GM21528 (cell line): ENCODE measurements around the gene KLK5.
"Not testable (repeated sequence)": the region's sequence is repeated elsewhere in the genome, so short reads cannot be mapped to it uniquely, and the experiment has no call there.

Experiments used
- ATAC-seq: cut with Tn5 transposase; IDR thresholded peaks from one replicate; pipeline ENCODE4 v1.9.1; 2021; ENCODE audit warnings: mild to moderate bottlenecking, moderate library complexity; ENCODE audit not compliant: unreplicated experiment, low FRiP score

Gene KLK5

DNA sequence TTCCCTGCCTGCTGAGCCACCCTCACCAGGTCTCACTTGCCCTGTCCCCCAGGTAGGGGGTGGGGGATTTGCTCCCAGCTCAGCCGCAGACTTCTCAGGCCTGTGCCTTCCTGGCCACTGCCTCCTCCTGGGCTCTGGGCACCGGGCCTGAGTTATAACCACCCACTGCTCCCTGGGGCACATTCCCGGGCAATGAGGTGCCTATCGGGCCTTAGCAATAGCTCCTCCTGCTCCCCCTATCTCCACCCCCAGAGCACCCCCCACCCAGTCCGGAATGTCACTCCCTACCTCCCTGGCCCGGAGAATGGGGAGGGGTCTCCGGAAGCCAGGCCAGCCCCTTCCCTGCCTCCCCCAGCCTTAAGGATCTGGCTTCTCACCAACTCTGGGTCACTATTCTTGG is at the start of gene KLK5:
Gene KLK5, minus strand, starts transcription at position 129 of the 400 bp plus-strand sequence. CDS start 381 bp downstream, outside the sequence.
- no peak for ATAC-seq

GRCh38 chr19:51002089-51002532 is 49.3 kb upstream of the KLK5 start:
- ATAC-seq, result no peak

DNA sequence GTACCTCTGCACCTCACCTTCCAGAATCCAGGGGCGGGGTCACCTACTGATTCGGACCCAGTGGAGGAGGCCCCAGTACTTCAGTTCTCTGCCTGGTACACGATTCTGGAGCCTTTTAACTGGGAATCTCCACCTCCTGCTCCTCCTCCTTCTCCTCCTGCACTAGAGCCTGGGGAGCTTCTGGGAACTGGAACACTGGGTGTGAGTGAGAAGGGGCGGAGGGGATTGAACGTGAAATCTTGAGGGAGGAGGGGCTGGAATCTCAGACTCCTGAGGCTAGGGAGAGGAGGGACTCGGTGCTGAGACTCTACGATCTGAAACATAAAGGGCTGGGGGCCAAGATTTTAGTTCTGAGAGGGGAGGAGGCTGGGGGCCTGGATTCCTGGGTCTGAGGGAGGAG is 48.7 kb upstream of the KLK5 start, which contains the start of gene KLK8:
Gene KLK8, minus strand, starts transcription at position 90 of the 400 bp plus-strand sequence. CDS start 437 bp downstream, outside the sequence.
- ATAC-seq, result no peak

DNA sequence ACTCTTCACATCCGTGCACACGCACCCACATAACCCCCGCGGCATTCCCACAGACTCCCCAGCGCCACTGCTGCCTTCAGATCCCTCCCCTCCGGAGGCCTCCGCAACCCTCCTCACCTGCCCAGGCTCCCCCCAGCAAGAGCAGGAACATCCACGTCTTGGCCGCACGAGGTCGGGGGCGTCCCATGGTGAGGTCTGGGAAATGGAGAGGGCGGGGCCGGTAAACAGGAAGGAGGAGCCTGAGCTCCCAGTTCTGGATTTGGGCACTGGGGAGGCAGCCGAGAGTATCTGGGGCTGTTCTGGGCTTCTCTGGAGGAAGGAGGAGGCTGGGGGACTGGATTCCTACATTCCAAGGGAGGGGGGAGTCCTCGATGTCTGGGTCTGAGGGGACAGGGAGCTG is 48.1 kb upstream of the KLK5 start:
- no peak for ATAC-seq

DNA sequence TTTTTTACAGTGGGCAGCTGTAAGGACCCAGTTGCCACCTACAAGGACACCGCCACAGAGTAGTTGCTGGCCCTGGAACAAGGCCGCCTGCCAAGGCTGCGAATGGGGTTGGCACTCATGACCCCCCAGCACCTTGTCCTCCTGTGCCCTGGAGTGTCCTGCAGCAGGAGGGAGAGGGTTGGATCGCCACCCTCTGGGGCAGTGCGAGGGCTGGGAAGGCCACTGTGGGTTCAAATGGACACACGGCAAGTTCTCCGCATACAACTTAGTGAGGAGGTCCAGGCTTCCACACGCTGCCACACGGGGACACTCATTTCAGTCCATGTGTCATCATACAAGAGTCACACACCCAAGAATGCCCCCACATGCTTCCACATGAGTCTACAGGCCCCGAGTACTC is 47.6 kb upstream of the KLK5 start:
- ATAC-seq, result no peak

- no peak for ATAC-seq
Measured at GRCh38 chr19:50998686-50999085, 45.8 kb upstream of the KLK5 start.

- no peak for ATAC-seq
Measured at GRCh38 chr19:50998061-50998460, 45.2 kb upstream of the KLK5 start.

GRCh38 chr19:50994129-50994528 is 41.3 kb upstream of the KLK5 start:
- ATAC-seq, result no peak

GRCh38 chr19:50992666-50993035 is 39.8 kb upstream of the KLK5 start:
- no peak for ATAC-seq

DNA sequence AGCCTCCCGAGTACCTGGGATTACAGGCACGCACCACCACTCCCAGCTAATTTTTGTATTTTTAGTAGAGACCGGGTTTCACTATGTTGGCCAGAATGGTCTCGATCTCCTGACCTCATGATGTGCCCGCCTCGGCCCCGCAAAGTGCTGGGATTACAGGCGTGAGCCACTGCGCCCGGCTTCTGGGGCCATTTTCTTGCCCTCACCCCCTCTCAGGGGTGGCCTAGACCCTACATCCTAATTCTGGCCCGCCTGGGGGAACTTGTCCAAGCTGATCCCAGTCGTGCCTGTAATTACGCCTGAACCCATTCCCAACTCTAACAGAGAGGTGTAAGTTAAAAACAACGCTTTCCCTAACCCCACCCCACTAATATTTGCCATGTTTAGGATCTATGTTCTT is 31.6 kb upstream of the KLK5 start:
- ATAC-seq, result not testable (repeated sequence)

DNA sequence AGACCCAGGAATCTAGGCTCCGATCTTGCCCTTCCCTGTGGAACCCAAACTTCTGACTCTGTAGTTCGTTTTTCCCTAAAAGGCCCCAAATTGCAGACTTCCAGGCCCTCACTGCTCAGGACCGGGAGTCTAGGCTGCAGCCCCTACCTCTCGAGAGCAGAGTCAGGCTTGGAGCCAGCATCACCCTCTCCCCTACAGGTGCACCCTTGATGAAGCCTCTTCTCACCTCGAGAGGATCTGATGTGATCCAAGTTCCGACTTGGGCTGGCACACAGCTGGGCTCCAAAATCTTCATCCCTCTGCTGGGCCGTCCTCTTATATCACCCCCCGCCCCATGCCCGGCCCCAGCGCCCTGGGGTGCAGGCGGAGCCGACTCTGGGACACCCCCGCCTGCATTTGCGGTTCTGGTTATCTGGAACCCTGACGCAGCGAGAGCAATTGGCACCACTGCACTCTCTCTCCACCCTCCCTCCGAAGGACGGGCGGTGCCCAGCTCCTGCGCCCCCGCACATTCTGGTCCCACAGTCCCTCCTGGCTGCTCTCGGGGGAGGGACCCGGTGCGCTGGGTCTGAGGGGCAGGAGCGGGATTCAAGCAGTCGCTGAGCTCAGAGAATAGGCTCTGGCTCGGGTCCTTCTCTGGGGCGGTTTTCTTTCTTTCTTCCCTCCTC is 30.9 kb upstream of the KLK5 start, which contains the start of gene KLK7:
Gene KLK7, minus strand, starts transcription at position 293 of the 668 bp plus-strand sequence. CDS start 1,518 bp downstream, outside the sequence.
- no peak for ATAC-seq

DNA sequence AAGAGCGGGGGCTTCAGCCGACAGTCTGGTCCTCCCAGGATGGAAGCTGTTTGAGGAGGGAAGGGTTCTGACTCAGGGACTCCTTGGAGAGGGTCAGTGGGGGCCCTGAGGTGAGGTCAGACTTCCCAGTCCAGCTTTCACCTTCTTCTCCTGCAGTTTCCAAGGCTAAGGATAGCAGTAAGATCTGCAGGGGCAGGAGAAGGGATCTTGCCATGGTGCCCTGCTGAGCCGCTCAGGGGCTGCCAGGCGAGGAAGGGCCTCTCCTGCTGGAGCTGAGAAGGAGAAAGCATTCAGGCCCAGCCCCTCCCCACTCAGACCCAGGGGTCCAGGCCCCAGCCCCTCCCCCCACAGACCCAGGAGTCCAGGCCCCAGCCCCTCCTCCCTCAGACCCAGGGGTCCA is 29.3 kb upstream of the KLK5 start:
- no peak for ATAC-seq

- ATAC-seq, result no peak
Measured at GRCh38 chr19:50981587-50982146, 28.8 kb upstream of the KLK5 start.

DNA sequence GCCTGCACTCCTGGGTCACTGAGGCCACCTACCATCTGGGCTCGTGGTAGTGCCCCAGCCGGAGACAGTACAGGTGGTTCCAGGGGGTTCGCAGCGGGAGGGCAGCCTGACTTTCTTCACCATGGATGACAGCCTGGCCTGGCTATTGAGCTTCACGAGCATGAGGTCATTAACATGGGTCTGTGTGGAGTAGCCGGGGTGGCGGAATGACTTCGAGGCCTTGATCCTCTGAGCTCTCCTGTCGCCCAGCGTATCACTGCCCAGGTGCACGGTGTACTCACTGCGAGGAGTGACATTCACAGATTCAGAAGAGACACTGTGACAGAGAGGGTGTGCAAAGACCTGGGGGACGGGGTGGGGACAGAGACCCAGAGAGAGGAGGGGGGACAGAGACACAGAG is 27.4 kb upstream of the KLK5 start:
- ATAC-seq, result no peak

DNA sequence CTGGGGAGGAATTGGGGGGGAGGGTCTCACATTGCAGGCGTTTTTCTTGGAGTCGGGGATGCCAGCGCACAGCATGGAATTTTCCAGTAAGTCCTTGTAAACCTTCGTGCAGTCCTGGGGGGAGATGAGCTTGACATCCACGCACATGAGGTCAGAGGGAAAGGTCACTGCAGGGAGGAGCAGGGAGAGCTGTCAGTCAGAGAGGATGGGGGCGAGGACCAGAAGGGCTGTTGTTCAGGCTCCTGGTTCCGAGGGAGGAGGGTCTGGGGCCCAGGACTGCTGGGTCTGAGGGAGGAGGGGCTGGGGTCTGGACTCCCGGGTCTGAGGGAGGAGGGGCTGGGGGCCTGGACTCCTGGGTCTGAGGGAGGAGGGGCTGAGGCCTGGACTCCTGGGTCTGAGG is 26.9 kb upstream of the KLK5 start:
- no peak for ATAC-seq

DNA sequence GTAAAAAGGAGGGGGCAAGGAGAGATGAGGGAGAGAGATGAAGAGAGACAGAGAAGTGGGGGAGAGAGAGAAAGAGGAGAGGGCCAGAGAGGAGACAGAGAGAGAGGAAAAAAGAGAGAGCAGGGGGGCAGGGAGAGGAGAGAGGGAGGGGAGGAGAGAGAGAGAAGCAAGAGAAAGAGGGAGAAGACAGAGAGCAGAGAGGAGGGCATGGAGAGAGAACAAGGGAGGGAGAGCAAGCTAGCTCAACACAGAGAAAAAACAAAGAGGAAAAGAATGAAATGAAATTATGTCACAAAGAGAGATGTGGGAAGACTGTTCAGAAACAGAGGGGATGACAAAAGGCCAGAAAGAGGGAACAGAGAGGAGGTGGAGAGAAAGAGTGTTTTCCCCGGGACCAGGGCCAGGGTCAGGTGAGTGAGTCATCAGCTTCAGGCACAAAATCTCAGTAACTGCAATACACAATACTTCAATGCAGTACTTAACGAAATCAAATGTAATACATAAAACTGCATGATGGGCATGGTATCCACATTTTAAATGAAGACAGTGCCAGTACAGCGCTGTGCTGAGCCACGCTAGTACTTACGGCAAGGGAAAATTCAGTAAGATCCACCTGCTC is 26.0 kb upstream of the KLK5 start:
- no peak for ATAC-seq

- no peak for ATAC-seq
Measured at GRCh38 chr19:50977626-50978025, 24.8 kb upstream of the KLK5 start.

- ATAC-seq, result no peak
Measured at GRCh38 chr19:50975766-50976165, 22.9 kb upstream of the KLK5 start.

GRCh38 chr19:50974702-50975556 is 22.1 kb upstream of the KLK5 start:
- no peak for ATAC-seq

DNA sequence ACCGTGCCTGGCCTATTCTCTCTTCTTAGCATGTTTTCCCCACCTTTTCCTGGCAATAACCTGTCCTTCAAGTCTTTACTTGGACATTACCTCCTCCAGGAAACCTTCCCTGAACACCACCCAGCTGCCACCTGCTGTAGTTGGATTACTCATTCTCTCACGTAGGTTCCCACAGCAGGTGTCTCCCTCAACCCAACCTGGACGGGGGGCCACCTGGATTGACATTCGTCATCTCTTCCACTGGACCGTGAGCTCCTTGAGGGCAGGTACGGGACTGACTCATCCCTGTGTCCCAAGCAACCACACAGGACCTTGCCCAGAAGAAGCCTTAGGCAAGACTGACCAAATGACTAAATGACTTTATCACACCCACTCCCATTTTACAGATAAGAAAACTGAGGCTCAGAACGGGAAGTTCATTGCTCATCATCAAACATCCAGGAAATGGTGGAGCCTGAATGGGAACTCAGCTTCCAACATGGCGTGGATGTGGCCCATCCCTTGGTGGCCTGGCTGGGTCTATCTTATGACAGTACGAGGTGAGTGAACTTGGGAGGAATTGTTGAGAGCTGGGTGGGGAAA is 20.0 kb upstream of the KLK5 start:
- ATAC-seq, result no peak
